Stimulated activated CD4-positive, alpha-beta T cell treated with anti-CD3 and anti-CD28 coated beads, Interleukin-4, amount 100 ng/mL, for 48 hours (primary cell): ENCODE measurements around the gene ELMO2.
"Not testable (repeated sequence)": the region's sequence is repeated elsewhere in the genome, so short reads cannot be mapped to it uniquely, and the experiment has no call there.

Source experiments
- DNase-seq, 2 donors: peaks; one replicate each; pipeline ENCODE4 v3.0.0-alpha.2; 2020; ENCODE audit warnings: low read depth in 2 of 2

ELMO2 gene

GRCh38 chr20:46406986-46407670, 713 bp upstream of the ELMO2 start:
- peak; percentile 82 to 87 for DNase-seq

GRCh38 chr20:46402331-46402811, 4.0 kb downstream of the ELMO2 start:
- DNase-seq, result no peak

GRCh38 chr20:46401478-46401860, 4.9 kb downstream of the ELMO2 start:
- DNase-seq, result no peak

GRCh38 chr20:46400828-46401477, 5.5 kb downstream of the ELMO2 start:
- no peak for DNase-seq

DNA sequence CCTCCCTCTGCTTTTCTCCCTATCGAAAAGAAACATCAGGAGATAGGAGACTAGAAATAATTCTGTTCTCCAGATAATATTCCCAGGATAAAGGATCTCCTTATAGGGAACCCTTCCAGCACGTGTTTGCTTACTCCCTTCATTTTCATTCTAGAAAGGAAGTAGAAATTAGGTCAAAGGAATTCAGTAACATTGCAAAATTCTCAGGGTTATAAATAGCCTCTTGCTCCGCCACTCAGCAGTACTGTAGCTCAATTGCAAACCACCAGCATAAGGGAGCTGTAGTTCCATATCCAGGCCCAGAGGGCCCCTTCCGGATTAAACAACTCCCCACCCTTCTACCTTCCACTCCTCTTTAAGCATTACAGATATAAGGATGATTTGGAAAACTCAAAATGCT, 6.2 kb downstream of the ELMO2 start:
- no peak for DNase-seq

DNA sequence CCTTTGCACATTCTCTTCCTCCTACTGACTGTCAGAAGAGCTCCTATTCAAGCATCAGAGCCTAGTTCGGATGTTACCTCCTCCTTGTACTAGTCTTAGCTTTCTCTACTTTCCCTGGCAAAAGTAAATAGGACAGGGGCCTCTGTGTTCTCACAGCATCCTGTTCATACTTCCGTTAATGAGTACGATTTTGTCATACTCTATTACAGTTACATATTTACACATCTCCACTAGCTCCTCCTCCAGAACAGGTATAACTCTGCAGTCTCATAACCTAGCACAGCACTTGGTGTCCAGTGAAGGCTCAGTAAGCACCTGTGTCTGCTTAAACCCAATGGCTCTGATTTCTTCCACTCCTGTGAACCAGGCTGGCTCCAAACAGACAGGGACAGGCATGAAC, 7.0 kb downstream of the ELMO2 start:
- no peak for DNase-seq

DNA sequence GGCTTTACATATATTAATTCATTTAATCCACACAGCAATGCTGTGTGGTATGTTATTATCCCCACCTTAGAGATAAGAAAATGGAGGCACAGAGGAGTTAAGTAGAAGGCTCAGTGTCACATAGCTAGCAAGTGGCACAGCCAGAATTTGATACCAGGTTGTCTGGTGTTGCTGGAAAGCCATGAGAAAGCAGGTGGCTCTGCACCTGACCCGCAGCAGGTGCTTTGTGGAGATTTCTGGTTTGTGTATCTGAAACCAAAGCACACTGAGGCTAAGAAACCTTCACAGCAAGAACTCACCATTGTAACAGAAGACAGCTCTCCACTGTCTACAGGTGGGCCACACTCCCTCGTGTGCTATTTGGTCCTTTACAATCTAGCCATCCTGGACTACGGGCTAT, 7.5 kb downstream of the ELMO2 start:
- DNase-seq, result no peak

- no peak for DNase-seq
Observed at GRCh38 chr20:46396052-46396740, 10.2 kb downstream of the ELMO2 start.

GRCh38 chr20:46394872-46395760, 11.3 kb downstream of the ELMO2 start:
- DNase-seq, result no peak

GRCh38 chr20:46393967-46394366, 12.4 kb downstream of the ELMO2 start:
- no peak for DNase-seq

- no peak for DNase-seq
Observed at GRCh38 chr20:46388937-46389336, 17.5 kb downstream of the ELMO2 start.

GRCh38 chr20:46388201-46388836, 18.1 kb downstream of the ELMO2 start:
- DNase-seq, result no peak

DNA sequence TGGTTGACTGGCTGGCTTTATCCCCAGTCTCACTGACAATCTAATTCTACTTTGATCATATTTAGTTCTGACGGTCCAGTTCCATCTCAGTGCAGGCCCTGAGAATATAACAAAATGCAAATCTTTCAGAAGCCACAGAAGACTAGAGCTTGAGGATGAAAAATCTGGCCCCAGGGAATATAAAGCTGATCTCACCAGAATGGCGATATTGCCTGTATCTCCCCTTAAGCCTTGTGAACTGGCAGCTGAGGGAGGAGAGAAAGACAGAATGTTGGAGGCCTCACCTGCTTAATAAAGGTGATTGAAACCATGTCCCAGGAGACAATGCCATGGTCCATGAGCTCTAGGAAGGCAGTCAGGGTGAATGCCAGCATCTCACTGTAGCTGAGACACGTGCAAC, 19.4 kb downstream of the ELMO2 start:
- DNase-seq, result not testable (repeated sequence)

- no peak for DNase-seq
Observed at GRCh38 chr20:46378412-46379009, 27.9 kb downstream of the ELMO2 start.

GRCh38 chr20:46377518-46377917, 28.9 kb downstream of the ELMO2 start:
- no peak for DNase-seq

GRCh38 chr20:46376196-46376785, 30.1 kb downstream of the ELMO2 start:
- DNase-seq, result no peak

DNA sequence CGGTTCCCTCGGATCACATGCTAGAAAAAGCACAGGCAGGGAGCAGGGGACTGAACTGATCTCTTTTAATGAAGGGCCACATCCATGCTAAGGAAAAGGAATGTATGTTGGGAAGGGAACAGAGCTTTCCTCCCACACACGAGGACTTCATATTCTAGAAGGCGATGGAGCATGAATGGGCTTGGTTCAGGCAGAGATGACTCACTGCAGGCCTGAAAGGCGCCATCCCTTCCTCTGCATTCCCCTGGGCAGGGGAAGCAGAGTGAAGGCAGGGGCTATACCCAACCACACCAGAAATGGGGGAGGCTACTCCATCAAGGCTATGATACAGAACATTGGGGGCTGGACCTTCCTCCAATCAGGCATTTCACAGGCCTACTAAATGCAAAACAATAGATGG, 30.6 kb downstream of the ELMO2 start:
- no peak for DNase-seq

DNA sequence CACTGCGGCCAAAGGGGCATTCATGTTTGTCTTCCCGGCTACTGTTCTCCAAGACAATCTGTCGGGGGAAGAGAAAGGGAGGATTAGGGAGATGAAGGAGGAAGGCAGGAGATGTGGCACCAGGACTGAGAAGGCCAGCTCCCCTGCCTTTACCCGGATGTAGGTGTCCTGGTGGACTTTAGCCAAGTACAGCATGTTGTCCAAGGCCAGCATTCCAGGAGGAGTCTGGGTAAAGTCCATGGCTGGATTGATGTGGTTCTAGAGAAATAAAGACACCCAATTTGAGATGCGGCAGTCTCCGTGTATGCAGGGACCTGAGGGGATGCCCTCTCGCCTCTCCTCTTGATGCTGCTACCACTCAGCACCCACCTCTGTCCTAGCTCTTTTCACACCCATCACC, 32.0 kb downstream of the ELMO2 start:
- no peak for DNase-seq

- DNase-seq, result no peak
Observed at GRCh38 chr20:46371656-46372055, 34.8 kb downstream of the ELMO2 start.

- no peak for DNase-seq
Observed at GRCh38 chr20:46368902-46369268, 37.5 kb downstream of the ELMO2 start.
